HCT116 (cell line): Measurements from ENCODE around the gene HAAO.

ENCODE experiments used
- ATF3 ChIP-seq: IDR thresholded peaks from 2 replicates; pipeline ENCODE4 v1.6.1; 2012
- CTCF ChIP-seq, 3 experiments: fragments of 200-600 bp in 1 of 3; sonication (generic) in 1 of 3; IDR thresholded peaks in 2 of 3; conservative IDR thresholded peaks in 1 of 3; 2 replicates each; pipeline ENCODE4 v1.5.1; 2012 to 2017; ENCODE audit warnings: low read depth in 2 of 3, low read length in 2 of 3, antibody characterized with exemption in 1 of 3, borderline replicate concordance in 1 of 3, control low read depth in 1 of 3, mild to moderate bottlenecking in 1 of 3, mixed read lengths in 1 of 3, mixed run types in 1 of 3, moderate library complexity in 1 of 3; ENCODE audit not compliant: insufficient read depth in 1 of 3
- POLR2A ChIP-seq: IDR thresholded peaks from 2 replicates; pipeline ENCODE4 v1.7.0; 2011; ENCODE audit warnings: borderline replicate concordance; ENCODE audit not compliant: insufficient read depth, insufficient read length; ENCODE audit errors: extremely low read depth
- POLR2AphosphoS5 ChIP-seq: IDR thresholded peaks from 2 replicates; pipeline ENCODE4 v1.6.1; 2011; ENCODE audit warnings: mild to moderate bottlenecking, low read depth, low read length, moderate library complexity
- RAD21 ChIP-seq: IDR thresholded peaks from 2 replicates; pipeline ENCODE4 v1.6.1; 2012; ENCODE audit warnings: low read depth, mild to moderate bottlenecking
- REST ChIP-seq: IDR thresholded peaks from 2 replicates; pipeline ENCODE4 v1.6.1; 2012; ENCODE audit warnings: low read depth
- SIN3A ChIP-seq: IDR thresholded peaks from 2 replicates; pipeline ENCODE4 v1.6.1; 2012; ENCODE audit warnings: low read depth
- SP1 ChIP-seq: IDR thresholded peaks from 2 replicates; pipeline ENCODE4 v1.6.1; 2012; ENCODE audit warnings: low read depth

- TF ChIP-seq REST (no peak), SP1 (no peak), SIN3A (no peak), RAD21 (no peak), CTCF (IDR thresholded peaks at IDR 0.05 in 2 of 3, conservative IDR thresholded peaks at IDR 0.05 in 1 of 3; ENCODE audit: borderline replicate concordance in 1 of 3, insufficient read depth in 1 of 3, low read depth in 2 of 3, low read length in 2 of 3) (no peak), POLR2A (no peak), ATF3 (no peak), POLR2AphosphoS5 (no peak)
Observed at GRCh38 chr2:42813763-42814162, 21.4 kb upstream of the HAAO start.
